Liver (tissue), 3 donors: ENCODE measurements around the gene PRR9.

Experiments used
- CTCF ChIP-seq: fragments of 150-350 bp; IDR thresholded peaks from 2 replicates; pipeline ENCODE4 v1.5.1; 2017; ENCODE audit warnings: improper control_type of control experiment, low read depth, low read length; ENCODE audit not compliant: missing input control
- GABPA ChIP-seq, 2 donors: IDR thresholded peaks in 1 of 2; conservative IDR thresholded peaks in 1 of 2; 2 replicates each; pipeline ENCODE4 v1.6.1; 2016; ENCODE audit warnings: antibody characterized with exemption in 2 of 2, mild to moderate bottlenecking in 1 of 2, moderate library complexity in 1 of 2
- HNF4G ChIP-seq: IDR thresholded peaks from 2 replicates; pipeline ENCODE4 v1.6.1; 2016; ENCODE audit warnings: antibody characterized with exemption
- NR2F2 ChIP-seq: IDR thresholded peaks from 2 replicates; pipeline ENCODE4 v1.6.1; 2016; ENCODE audit warnings: antibody characterized with exemption
- RAD21 ChIP-seq, 2 donors: IDR thresholded peaks; 2 replicates each; pipeline ENCODE4 v1.6.1; 2016; ENCODE audit warnings: antibody characterized with exemption in 2 of 2, mild to moderate bottlenecking in 2 of 2
- REST ChIP-seq: IDR thresholded peaks from 2 replicates; pipeline ENCODE4 v1.6.1; 2016; ENCODE audit warnings: antibody characterized with exemption, mild to moderate bottlenecking
- RXRA ChIP-seq, 2 donors: IDR thresholded peaks; 2 replicates each; pipeline ENCODE4 v1.6.1; 2017 to 2018; ENCODE audit warnings: antibody characterized with exemption in 2 of 2, mild to moderate bottlenecking in 1 of 2
- SP1 ChIP-seq: IDR thresholded peaks from 2 replicates; pipeline ENCODE4 v1.6.1; 2018; ENCODE audit warnings: antibody characterized with exemption, mild to moderate bottlenecking
- TAF1 ChIP-seq: conservative IDR thresholded peaks from 2 replicates; pipeline ENCODE4 v1.6.1; 2016; ENCODE audit warnings: antibody characterized with exemption, mild to moderate bottlenecking
- YY1 ChIP-seq: IDR thresholded peaks from 2 replicates; pipeline ENCODE4 v1.6.1; 2016; ENCODE audit warnings: antibody characterized with exemption, mild to moderate bottlenecking
- TF ChIP-seq, protein P1 (sequence below): IDR thresholded peaks from 2 replicates; pipeline ENCODE4 v1.6.1; 2016; ENCODE audit warnings: antibody characterized with exemption
- TF ChIP-seq, protein P2 (sequence below): IDR thresholded peaks from 2 replicates; pipeline ENCODE4 v1.6.1; 2016; ENCODE audit warnings: antibody characterized with exemption
- TF ChIP-seq, protein P3 (sequence below): IDR thresholded peaks from 2 replicates; pipeline ENCODE4 v1.6.1; 2016; ENCODE audit warnings: antibody characterized with exemption
- donor health status: healthy.
- donor health status: healthy.

- no peak for TF ChIP-seq CTCF
- no peak for TF ChIP-seq YY1
- no peak for TF ChIP-seq TAF1
- no peak for TF ChIP-seq NR2F2
- TF ChIP-seq, protein P1, sequence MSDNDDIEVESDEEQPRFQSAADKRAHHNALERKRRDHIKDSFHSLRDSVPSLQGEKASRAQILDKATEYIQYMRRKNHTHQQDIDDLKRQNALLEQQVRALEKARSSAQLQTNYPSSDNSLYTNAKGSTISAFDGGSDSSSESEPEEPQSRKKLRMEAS: no peak
- TF ChIP-seq RAD21 (IDR thresholded peaks at IDR 0.05): no peak
- TF ChIP-seq, protein P2, sequence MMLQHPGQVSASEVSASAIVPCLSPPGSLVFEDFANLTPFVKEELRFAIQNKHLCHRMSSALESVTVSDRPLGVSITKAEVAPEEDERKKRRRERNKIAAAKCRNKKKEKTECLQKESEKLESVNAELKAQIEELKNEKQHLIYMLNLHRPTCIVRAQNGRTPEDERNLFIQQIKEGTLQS: no peak
- TF ChIP-seq, protein P3, sequence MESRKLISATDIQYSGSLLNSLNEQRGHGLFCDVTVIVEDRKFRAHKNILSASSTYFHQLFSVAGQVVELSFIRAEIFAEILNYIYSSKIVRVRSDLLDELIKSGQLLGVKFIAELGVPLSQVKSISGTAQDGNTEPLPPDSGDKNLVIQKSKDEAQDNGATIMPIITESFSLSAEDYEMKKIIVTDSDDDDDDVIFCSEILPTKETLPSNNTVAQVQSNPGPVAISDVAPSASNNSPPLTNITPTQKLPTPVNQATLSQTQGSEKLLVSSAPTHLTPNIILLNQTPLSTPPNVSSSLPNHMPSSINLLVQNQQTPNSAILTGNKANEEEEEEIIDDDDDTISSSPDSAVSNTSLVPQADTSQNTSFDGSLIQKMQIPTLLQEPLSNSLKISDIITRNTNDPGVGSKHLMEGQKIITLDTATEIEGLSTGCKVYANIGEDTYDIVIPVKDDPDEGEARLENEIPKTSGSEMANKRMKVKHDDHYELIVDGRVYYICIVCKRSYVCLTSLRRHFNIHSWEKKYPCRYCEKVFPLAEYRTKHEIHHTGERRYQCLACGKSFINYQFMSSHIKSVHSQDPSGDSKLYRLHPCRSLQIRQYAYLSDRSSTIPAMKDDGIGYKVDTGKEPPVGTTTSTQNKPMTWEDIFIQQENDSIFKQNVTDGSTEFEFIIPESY: no peak
- TF ChIP-seq RXRA (IDR thresholded peaks at IDR 0.05): no peak
- TF ChIP-seq HNF4G: no peak
- TF ChIP-seq REST: no peak
- no peak for TF ChIP-seq GABPA (IDR thresholded peaks at IDR 0.05 in 1 of 2, conservative IDR thresholded peaks at IDR 0.05 in 1 of 2)
- TF ChIP-seq SP1: no peak
These were observed 38.5 kb upstream of the PRR9 start for GRCh38 chr1:153178922-153179321.
